Karpas-422 (cell line): ENCODE data around the gene IQSEC3. TPM values are rescaled to one million over a fixed set of nuclear protein-coding genes. Genes with fewer than 3 reads are reported as not detected.

Source experiments
- DNase-seq: peaks from one replicate; pipeline ENCODE4 v3.0.0-alpha.2; 2015
- H2AFZ ChIP-seq: fragments of 200-600 bp; sonication (generic); 2 replicates; pipeline ENCODE4 v1.6.1; 2014; ENCODE audit warnings: antibody characterized with exemption, low read length, mixed read lengths
- H3K27ac ChIP-seq: fragments of 200-600 bp; sonication (generic); 2 replicates; pipeline ENCODE4 v1.5.1; 2014; ENCODE audit warnings: mild to moderate bottlenecking, low read length, moderate library complexity
- H3K27me3 ChIP-seq: fragments of 200-600 bp; sonication (generic); 2 replicates; pipeline ENCODE4 v1.6.1; 2014; ENCODE audit warnings: low read length, mixed read lengths
- H3K36me3 ChIP-seq: fragments of 200-600 bp; sonication (generic); 2 replicates; pipeline ENCODE4 v1.6.1; 2014; ENCODE audit warnings: low read length, mixed read lengths; ENCODE audit not compliant: insufficient read depth
- H3K4me1 ChIP-seq: fragments of 200-600 bp; sonication (generic); 2 replicates; pipeline ENCODE4 v1.6.1; 2014; ENCODE audit warnings: mild to moderate bottlenecking, low read length, mixed read lengths
- H3K4me2 ChIP-seq: fragments of 200-600 bp; sonication (generic); 2 replicates; pipeline ENCODE4 v1.6.1; 2014; ENCODE audit warnings: low read length, low read depth, mild to moderate bottlenecking; ENCODE audit not compliant: poor library complexity, severe bottlenecking
- H3K4me3 ChIP-seq: fragments of 200-600 bp; sonication (generic); 2 replicates; pipeline ENCODE4 v1.5.1; 2014; ENCODE audit warnings: mild to moderate bottlenecking, antibody characterized with exemption, low read length, mixed read lengths
- H3K79me2 ChIP-seq: fragments of 200-600 bp; sonication (generic); 2 replicates; pipeline ENCODE4 v1.6.1; 2014; ENCODE audit warnings: mild to moderate bottlenecking, low read length, mixed read lengths
- H3K9ac ChIP-seq: fragments of 200-600 bp; sonication (generic); 2 replicates; pipeline ENCODE4 v1.6.0; 2014; ENCODE audit warnings: low read length
- H3K9me2 ChIP-seq: fragments of 200-600 bp; sonication (generic), shearing (Covaris generic); replicated peaks from 2 replicates; pipeline ENCODE4 v1.6.0; 2014; ENCODE audit warnings: mild to moderate bottlenecking, low read length, moderate library complexity; ENCODE audit not compliant: insufficient read depth
- H3K9me3 ChIP-seq: fragments of 300-700, 200-600 bp; sonication (generic); 2 replicates; pipeline ENCODE4 v1.6.1; 2014; ENCODE audit warnings: low read length, mixed read lengths
- H4K20me1 ChIP-seq: fragments of 200-600 bp; sonication (generic); 2 replicates; pipeline ENCODE4 v1.6.1; 2014; ENCODE audit warnings: mild to moderate bottlenecking, antibody characterized with exemption, low read length, low read depth; ENCODE audit not compliant: insufficient read depth
- total RNA-seq: library from RNA; depleted of rRNA; stranded (reverse); fragments of >200 nt; shearing (Covaris generic); gene quantifications from 2 replicates; pipeline ENCODE4 v1.2.3, GENCODE V29; 2014; ENCODE audit warnings: low replicate concordance

Gene IQSEC3
- total RNA-seq, 1 experiment from 2014 or later = not detected

- no peak for DNase-seq
- H4K20me1 ChIP-seq = no peaks in the 10 kb centered on the region
- no peaks in the 10 kb centered on the region for H3K27me3 ChIP-seq
- no peak overlapping the region for H3K27ac ChIP-seq
- no peaks in the 10 kb centered on the region for H3K9me2 ChIP-seq
- no peaks in the 10 kb centered on the region for H3K36me3 ChIP-seq
- H3K9me3 ChIP-seq = no peaks in the 10 kb centered on the region
- no peaks in the 10 kb centered on the region for H3K4me1 ChIP-seq
- H3K4me3 ChIP-seq = no peak overlapping the region
- H3K9ac ChIP-seq = no peak overlapping the region
- H3K79me2 ChIP-seq = no peaks in the 10 kb centered on the region
- no peak overlapping the region for H2AFZ ChIP-seq
- H3K4me2 ChIP-seq = no peak overlapping the region
These were observed 105.4 kb downstream of the IQSEC3 start for GRCh38 chr12:171743-172676.

- Histone ChIP-seq H3K9ac (no peak overlapping the region), H3K27ac (no peak overlapping the region), H3K4me1 (no peaks in the 10 kb centered on the region), H3K9me3 (no peaks in the 10 kb centered on the region), H3K36me3 (no peaks in the 10 kb centered on the region), H3K9me2 (no peaks in the 10 kb centered on the region), H3K27me3 (no peaks in the 10 kb centered on the region), H3K4me3 (no peak overlapping the region), H2AFZ (no peak overlapping the region), H3K4me2 (no peak overlapping the region), H3K79me2 (no peaks in the 10 kb centered on the region), H4K20me1 (no peaks in the 10 kb centered on the region)
- no peak for DNase-seq
These were observed 106.2 kb downstream of the IQSEC3 start for GRCh38 chr12:172732-173161.

- Histone ChIP-seq H2AFZ (no peak overlapping the region), H3K9ac (no peak overlapping the region), H3K4me1 (no peaks in the 10 kb centered on the region), H3K27ac (no peak overlapping the region), H3K9me2 (no peaks in the 10 kb centered on the region), H4K20me1 (no peaks in the 10 kb centered on the region), H3K36me3 (no peaks in the 10 kb centered on the region), H3K4me3 (no peak overlapping the region), H3K4me2 (no peak overlapping the region), H3K27me3 (no peaks in the 10 kb centered on the region), H3K9me3 (no peaks in the 10 kb centered on the region), H3K79me2 (no peaks in the 10 kb centered on the region)
- DNase-seq = no peak
These were observed 107.6 kb downstream of the IQSEC3 start for GRCh38 chr12:174124-174523.

- Histone ChIP-seq H3K4me3 (no peak overlapping the region), H3K79me2 (no peaks in the 10 kb centered on the region), H3K4me2 (no peak overlapping the region), H3K4me1 (no peaks in the 10 kb centered on the region), H3K9me3 (no peaks in the 10 kb centered on the region), H3K27ac (no peak overlapping the region), H3K36me3 (no peaks in the 10 kb centered on the region), H4K20me1 (no peaks in the 10 kb centered on the region), H3K9ac (no peak overlapping the region), H2AFZ (no peak overlapping the region), H3K9me2 (no peaks in the 10 kb centered on the region), H3K27me3 (no peaks in the 10 kb centered on the region)
- no peak for DNase-seq
These were observed 108.0 kb downstream of the IQSEC3 start for GRCh38 chr12:174596-174995.

- H3K9me2 ChIP-seq = no peaks in the 10 kb centered on the region
- H3K9me3 ChIP-seq = no peaks in the 10 kb centered on the region
- H3K27ac ChIP-seq = no peak overlapping the region
- H4K20me1 ChIP-seq = no peaks in the 10 kb centered on the region
- H3K36me3 ChIP-seq = no peaks in the 10 kb centered on the region
- no peaks in the 10 kb centered on the region for H3K79me2 ChIP-seq
- H3K4me1 ChIP-seq = no peaks in the 10 kb centered on the region
- no peak overlapping the region for H3K4me2 ChIP-seq
- no peak overlapping the region for H2AFZ ChIP-seq
- no peaks in the 10 kb centered on the region for H3K27me3 ChIP-seq
- no peak overlapping the region for H3K4me3 ChIP-seq
- DNase-seq = no peak
- H3K9ac ChIP-seq = no peak overlapping the region
These were observed 108.7 kb downstream of the IQSEC3 start for GRCh38 chr12:175250-175649.

- no peaks in the 10 kb centered on the region for H3K9me2 ChIP-seq
- H3K36me3 ChIP-seq = no peaks in the 10 kb centered on the region
- H3K79me2 ChIP-seq = no peaks in the 10 kb centered on the region
- no peak overlapping the region for H2AFZ ChIP-seq
- H3K9me3 ChIP-seq = no peaks in the 10 kb centered on the region
- H3K4me2 ChIP-seq = no peak overlapping the region
- H4K20me1 ChIP-seq = no peaks in the 10 kb centered on the region
- H3K27ac ChIP-seq = no peak overlapping the region
- no peak overlapping the region for H3K9ac ChIP-seq
- H3K4me3 ChIP-seq = no peak overlapping the region
- H3K4me1 ChIP-seq = no peaks in the 10 kb centered on the region
- DNase-seq = no peak
- H3K27me3 ChIP-seq = no peaks in the 10 kb centered on the region
These were observed 109.2 kb downstream of the IQSEC3 start for GRCh38 chr12:175759-176158.

GRCh38 chr12:176321-177181 lies 110.0 kb downstream of the IQSEC3 start:
- Histone ChIP-seq H3K9ac (no peak overlapping the region), H2AFZ (no peak overlapping the region), H3K4me2 (no peak overlapping the region)

GRCh38 chr12:177336-177979 lies 110.9 kb downstream of the IQSEC3 start:
- no peak overlapping the region for H2AFZ ChIP-seq
- no peaks in the 10 kb centered on the region for H4K20me1 ChIP-seq
- H3K9me2 ChIP-seq = no peaks in the 10 kb centered on the region
- no peak overlapping the region for H3K27ac ChIP-seq
- no peaks in the 10 kb centered on the region for H3K36me3 ChIP-seq
- no peak overlapping the region for H3K9ac ChIP-seq
- no peaks in the 10 kb centered on the region for H3K79me2 ChIP-seq
- H3K4me2 ChIP-seq = no peak overlapping the region
- H3K4me1 ChIP-seq = no peaks in the 10 kb centered on the region
- no peaks in the 10 kb centered on the region for H3K9me3 ChIP-seq
- no peaks in the 10 kb centered on the region for H3K27me3 ChIP-seq
- H3K4me3 ChIP-seq = no peak overlapping the region
- DNase-seq = no peak

More at GRCh38 chr12:176321-177181, 110.0 kb downstream of the IQSEC3 start:
- Histone ChIP-seq H4K20me1 (no peaks in the 10 kb centered on the region), H3K9me3 (no peaks in the 10 kb centered on the region), H3K27ac (no peak overlapping the region), H3K4me3 (no peak overlapping the region), H3K79me2 (no peaks in the 10 kb centered on the region), H3K9me2 (no peaks in the 10 kb centered on the region), H3K27me3 (no peaks in the 10 kb centered on the region), H3K36me3 (no peaks in the 10 kb centered on the region), H3K4me1 (no peaks in the 10 kb centered on the region)
- DNase-seq = no peak
